SK-N-MC (cell line): ENCODE measurements around the gene RAB11FIP5.

Experiments
- FOXP2 ChIP-seq: optimal IDR thresholded peaks from 2 replicates; pipeline ENCODE3; 2011; ENCODE audit warnings: mild to moderate bottlenecking, moderate library complexity; ENCODE audit not compliant: insufficient read depth; ENCODE audit errors: extremely low read length, control extremely low read depth
- POLR2AphosphoS5 ChIP-seq: IDR thresholded peaks from 2 replicates; pipeline ENCODE4 v1.6.1; 2012; ENCODE audit warnings: mild to moderate bottlenecking, low read depth, low read length, borderline replicate concordance

GRCh38 chr2:73110168-73111072 lies 2.3 kb downstream of the RAB11FIP5 start:
- TF ChIP-seq POLR2AphosphoS5 (no peak), FOXP2 (no peak)
